HG03097 (cell line): ENCODE data around the gene SRMS.

Source experiments
- ATAC-seq: cut with Tn5 transposase; IDR thresholded peaks from one replicate; pipeline ENCODE4 v1.9.1; 2021; ENCODE audit not compliant: unreplicated experiment, low FRiP score

SRMS gene, protein sequence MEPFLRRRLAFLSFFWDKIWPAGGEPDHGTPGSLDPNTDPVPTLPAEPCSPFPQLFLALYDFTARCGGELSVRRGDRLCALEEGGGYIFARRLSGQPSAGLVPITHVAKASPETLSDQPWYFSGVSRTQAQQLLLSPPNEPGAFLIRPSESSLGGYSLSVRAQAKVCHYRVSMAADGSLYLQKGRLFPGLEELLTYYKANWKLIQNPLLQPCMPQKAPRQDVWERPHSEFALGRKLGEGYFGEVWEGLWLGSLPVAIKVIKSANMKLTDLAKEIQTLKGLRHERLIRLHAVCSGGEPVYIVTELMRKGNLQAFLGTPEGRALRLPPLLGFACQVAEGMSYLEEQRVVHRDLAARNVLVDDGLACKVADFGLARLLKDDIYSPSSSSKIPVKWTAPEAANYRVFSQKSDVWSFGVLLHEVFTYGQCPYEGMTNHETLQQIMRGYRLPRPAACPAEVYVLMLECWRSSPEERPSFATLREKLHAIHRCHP

DNA sequence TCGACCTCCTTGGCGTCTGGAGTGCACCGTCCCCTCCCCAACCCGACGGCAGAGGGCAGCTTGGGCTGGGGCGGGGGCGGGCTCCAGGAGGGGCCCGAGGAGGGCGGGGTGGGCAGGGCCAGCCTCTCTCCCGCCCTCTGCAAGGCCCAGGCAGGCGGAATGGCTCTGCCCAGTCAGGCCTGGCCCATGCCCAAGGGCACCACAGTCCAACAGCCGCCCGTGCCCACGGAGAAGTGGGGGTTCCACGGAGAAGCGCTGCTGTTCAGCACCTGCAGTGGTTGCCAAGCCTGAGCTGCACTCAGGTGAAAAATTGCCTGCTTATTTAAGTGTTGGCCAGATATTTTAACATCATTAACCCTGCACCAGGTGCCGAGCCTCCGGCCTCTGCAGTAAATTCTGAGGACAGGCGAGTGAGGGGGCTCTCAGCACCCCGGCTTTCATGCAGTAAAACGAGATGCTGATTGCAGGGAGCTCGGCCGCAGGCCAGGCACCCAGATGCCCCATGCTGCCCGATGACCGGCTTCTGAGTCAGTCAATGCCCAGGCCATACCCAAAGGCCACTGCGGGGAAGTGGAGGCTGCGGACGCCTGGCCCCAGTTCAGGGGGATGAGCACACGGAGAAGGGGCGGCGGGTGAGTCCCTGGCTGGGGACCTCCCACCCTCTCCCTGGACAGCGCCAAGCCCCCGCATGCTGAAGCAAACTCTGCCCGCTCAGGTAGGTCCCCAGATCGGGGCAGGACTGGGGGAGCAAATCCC lies at the start of gene SRMS:
Gene SRMS (minus strand): TSS at position 25 of the 756 bp plus-strand sequence. CDS start 286 bp downstream, outside the sequence.
- ATAC-seq, result no peak

DNA sequence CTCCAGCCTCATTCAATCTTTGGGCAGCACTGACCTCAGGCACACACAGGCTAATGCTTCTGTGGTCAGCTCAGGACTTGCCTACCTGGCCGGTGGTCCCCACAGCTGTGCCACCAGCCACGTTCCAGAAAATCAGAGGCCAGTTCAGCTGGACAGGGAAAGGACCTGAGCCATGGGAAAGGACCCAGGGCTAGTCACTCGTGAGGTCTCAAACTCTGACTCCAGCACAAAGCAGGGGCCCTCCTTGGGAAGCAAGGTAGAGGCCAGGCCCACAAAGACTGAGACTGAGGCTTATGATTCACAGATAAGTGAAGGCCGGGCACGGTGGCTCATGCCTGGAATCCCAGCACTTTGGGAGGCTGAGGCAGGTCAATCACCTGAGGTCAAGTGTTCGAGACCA lies 48.9 kb upstream of the SRMS start:
- ATAC-seq, result no peak

DNA sequence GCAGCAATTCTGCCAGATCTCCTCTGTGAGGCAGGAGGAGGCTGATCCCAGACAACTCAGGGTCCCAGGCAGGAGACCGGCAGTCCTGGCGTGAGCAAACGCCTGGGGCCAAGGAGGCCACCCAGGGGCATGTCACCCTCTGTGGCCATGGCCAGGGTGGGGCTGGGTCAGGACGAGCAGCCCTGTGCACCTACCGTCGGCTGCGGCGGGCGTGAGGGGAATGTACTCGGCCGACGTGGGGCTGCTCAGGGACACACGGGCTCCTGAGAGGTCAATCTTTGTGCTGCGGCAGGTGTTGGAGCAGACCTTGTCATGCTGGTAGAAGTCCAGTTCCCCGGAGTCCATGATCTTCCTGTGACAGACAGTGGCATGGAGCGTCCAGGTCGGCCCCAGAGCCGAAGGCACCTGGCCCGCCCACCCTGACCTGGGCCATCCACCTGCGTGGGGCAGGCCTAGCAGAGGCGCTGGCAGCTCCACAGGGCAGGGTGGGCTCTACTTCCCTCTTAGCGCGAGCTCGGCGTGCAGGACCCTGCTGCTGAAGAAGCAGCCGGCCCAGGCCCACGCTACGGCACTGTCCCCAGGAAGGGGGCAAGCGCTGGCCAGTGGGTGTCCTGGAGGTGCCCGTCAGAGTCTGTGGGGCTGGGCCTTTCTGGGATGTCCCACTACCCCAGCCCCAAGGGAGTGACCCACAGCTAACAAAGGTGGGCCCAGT lies 48.0 kb upstream of the SRMS start:
- ATAC-seq, result no peak

DNA sequence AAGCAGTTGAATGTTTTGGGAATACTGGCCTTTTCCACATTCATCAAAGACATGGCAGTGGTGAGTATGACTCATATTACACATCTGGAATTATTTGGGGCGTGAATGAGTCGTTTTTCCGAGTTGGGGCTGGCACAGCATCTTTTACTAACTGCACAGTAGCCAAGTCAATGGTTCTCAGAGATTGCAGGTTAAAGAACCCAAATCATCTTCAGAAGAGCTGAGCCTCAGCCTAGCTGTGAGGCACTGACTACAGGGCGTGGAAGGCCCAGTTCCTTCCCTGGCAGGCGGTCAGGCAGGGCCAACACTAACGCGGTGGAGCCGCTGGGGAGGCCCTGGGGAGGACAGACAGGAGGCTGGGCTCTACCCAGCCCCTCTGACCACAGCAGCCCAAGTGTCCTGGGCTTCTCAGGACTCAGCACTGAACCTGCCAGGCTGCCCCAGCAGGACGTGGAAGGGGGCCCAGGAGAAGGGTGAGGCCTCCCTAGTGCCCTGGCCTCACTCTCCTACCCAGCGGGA lies 46.6 kb upstream of the SRMS start:
- no peak for ATAC-seq

DNA sequence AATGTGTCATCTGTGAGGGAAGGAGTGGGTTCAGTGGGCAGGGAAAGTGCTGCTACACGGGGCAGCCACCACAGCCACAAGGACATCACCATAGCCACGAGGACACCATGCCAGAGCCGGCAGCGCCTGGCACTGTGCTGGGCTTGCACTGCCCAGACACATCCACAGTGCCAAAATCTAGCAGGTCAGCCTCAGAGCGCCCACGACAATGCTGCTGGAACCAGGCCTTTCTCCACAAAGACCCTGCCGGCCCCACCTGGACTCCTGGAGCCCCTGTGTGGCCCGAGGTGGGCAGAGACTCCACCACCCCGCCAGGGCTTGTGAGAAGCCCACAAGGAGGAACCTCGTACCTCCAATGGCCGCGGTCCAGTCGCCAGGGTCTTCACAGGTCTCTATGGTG lies 45.1 kb upstream of the SRMS start:
- ATAC-seq, result no peak

DNA sequence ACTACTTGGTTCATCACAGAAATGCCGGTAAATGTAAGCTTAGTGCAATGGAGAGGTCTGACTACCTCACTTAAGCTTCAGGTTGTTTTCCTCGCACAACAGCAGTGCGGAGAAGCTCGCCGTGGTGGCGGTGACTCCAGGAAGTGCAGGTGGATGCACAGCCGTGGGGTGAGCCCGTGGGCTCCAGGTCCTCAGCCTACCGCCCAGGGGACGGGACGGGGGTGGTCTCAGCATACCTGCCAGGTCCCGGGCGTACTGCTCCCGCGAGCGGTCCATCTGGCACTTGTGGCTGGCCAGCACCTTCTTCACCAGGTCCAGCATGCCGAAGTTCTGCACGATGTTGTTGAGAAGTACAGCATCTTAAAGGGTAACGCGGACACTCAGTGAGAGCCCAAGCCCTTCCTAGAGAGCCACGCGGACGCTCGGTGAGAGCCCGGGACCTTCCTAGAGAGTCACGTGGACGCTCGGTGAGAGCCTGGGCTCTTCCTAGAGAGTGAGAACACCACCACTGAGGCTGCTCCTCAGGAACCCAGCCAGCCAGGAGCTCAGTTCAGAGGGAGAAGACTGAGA lies 44.3 kb upstream of the SRMS start:
- ATAC-seq, result no peak

DNA sequence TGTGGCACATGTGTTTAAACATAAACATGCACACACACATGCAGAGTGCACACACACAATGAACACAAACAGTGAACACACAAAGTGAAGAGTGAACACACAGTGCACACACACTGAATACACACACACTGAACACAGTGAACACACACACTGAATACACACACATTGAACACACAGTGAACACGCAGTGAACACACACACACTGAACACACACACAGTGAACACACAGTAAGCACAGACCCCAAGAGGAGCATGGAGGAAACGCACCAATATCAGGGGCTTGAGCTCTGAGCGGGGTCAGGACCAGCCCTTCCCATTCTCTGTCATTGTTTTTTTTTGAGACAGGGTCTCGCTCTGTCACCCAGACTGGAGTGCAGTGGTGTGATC lies 43.6 kb upstream of the SRMS start:
- no peak for ATAC-seq

DNA sequence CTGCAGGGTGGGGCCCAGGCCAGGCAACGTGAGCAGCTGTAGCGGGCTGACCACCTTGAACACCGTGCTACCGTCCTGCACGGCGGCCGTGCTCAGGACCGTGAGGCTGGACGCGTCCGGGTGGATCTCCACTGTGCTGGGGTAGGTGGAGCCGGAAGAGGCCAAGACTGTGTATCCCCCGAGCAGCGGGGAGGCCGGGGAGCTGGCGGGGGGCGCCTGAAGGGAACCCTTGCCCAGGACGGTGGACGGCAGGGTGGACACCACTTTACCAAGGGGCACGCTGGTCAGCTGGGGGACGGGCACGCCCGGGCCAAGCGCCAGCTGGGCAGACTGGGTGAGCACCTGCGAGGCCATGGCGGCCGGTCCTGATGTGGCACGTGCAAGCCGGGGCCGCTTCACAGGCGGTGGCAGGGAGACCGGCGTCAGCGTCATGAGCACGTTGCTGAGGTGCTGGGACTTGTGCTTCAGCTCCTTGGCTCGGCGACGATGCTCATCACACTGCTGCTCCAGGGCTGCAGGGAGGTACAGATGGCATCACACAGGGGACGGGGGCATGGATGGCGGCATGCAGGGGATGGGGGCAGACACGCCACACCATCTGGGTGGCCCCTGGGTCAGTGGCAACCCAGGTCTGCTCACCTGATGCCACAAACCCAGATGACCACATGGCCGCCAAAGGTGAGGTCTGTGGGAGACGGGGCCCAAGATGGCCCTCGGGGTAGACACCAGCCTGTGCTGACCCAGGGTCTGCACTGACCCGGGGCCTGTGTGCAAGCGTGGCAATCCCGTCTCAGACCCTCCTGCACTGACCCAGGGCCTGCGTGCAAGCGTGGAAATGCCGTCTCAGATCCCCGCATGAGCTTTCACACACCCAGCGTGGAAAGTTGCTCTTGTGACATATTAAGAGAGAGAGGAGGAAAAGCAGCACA lies 42.9 kb upstream of the SRMS start:
- no peak for ATAC-seq

DNA sequence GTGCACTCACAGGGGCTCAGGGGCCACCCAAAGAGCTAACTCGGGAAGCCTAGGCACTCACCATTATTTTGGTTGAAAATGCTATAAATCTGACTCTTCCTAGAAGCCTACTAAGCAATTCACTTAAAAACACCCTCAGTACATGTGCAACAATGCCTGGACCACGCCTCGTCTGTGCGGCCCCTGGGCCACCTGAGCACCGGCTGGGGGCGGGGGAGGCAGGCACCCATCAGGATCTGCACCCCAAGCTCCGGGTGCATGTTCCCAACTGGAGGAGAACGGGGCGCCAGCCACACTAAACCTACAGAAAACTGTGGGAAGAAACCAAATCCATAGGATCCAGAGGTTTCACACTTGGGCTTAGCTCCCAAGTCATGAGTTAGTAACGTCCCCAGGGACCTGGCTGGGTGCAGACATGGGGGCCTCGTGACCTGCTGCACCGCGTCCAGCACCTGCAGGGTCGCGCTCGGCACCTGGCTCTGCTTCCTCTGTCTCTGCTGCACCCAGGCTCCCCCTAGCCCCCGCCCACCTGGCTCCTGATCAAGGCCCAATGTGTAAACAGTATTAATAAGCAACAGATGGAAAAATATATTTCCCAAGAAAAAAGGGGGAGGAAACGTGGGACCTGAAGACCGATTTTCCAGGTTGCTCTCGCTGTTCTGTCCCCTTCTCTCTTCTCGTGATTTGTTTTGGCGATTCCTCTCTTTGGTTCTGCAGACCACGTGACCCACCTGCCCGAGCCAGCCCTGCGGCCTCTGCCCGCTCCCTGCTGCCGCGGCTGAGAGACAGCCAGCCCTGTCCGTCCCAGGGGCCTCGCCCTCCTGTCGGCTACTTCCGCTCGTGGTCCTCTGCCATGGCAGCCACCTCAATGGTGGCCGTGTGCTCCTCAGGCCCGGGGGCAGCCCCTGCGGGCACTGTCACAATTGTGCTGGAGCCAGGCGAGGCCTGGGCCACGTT lies 42.0 kb upstream of the SRMS start:
- ATAC-seq, result no peak

DNA sequence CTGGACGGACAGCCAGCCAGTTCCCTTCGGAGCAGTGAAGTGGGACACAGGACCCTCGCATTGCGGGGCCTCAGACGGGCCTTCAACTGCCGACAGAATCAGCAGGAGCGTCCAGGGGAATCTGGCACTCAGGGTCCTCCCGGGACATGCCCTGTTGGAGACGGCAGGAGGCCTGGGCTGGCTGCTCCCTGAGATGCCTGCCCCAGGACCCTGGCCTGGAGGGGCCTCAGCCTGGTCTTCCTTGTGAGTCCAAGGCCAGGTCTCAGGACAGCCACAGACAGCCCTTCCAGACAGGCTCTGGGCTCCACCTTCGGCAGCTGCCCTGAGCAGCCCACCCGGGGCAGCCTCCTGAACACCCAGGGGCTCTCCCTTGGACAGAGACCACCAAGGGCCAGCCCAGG lies 41.1 kb upstream of the SRMS start:
- ATAC-seq, result no peak

DNA sequence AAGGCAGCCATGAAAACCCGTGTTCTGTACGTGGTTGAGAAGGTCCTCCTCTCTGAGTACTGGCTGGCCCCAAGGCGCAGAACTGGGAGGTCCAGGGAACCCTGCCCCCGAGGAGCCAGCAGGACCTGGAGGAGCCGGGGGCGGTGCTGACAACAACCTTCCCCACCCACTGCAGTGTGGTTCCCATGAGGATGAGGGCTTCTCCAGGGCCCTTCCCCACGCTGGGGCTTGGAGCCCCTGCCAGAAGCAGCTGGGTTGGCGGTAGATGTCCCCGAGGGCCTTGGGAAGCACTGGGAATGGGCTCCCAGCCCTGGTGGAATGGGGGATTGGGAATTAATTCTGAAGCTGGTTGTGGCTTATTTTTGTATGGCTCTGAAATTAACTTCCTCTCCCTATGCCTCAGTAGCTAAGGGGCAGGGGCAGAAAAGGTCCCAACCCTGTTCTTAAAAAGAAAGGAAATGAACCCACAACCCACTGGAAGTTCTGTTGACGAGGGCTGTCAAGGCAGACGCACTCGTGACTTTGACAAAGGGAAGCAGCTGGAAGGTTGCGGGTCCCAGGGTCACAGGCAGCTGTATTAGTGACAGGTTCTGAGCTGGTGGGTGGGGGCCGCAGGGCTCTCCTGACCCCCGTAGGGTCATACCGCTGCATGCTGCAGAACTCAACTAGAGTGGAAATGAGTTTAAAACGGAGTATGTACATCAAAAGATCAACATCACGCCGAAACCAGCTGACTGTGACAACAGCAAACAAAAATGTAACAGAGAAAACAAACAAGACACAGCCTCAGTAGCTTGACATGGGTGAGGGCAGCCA lies 40.4 kb upstream of the SRMS start:
- ATAC-seq, result no peak

DNA sequence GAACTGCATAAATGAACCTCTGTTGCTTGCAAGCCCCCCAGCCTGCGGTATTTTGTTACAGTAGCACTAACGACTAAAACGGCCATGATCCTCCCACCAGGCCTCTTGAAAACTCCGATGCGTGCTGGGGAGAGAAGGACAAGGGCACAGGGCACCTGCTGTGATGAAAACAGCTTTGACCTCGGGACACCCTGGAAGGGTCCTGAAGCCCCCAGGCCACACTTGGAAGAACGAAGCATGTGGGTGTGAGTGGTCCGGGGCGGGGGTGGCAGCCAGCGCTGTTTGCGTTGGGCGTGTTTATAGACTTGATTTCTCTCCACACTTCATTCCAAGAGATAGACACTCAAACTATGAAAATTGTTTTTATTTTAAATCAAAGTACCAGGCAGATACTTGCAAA lies 39.7 kb upstream of the SRMS start:
- ATAC-seq, result no peak

DNA sequence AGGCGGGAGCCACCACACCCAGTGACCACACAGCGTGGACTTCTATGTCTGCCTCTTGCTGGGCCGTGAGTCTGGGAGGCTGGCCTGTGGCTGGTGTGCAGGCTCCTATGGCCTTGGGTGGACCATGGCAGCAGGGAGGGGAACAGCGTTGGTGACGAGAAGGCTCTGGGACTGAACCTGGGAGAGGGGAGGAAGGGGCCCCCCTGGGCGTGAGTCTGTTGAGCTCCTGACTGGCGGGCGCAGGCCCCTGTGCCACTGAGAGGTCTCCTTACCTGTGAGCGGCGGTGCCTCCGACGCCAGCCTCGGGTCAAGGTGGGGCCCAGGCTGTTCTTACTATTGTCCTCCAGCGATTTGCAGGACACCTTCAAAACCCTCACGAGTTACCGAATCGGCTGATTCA lies 39.2 kb upstream of the SRMS start:
- no peak for ATAC-seq

DNA sequence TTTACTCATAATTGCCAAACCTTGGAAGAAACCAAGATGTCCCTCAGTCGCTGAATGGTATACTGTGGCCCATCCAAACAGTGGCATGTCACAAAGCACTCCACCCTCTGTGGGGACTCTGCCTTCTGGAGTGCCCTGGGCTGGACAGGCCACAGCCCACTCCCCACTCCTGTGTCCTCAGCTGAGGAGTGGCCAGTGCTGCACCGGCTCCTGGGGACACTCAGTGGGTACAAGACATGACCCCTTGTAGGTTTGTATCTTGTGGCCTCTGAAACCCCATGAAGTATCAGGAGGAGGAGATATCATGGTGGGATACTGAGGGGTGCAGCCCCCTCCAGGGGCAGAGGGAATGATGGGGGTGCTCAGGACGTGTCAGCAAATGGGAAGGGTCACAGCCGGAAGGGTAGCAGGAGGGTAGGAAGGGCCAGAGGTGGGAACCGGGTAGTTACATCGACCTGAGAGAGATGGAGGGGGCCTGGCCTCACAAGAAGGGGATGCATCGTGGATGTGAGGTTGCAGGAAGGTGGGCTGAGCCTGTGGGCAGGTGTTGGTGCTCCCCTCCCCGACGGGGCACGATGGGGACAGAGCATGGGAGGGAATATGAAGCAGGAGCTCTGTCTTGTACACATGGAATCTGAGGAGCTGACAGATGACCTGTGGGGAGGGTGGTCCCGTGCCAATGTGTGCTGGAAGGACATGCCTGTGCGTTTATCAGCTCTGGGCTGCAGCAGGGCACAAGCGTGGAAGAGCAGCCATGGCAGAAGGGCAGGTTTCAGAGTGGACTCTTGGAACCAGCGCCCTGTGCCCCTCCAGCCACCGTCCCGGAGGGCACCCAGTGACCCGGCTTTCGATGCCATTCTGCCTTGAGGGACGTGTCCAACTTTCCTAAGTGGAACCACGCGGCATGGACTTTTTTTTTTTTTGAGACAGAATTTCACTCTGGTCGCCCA lies 38.3 kb upstream of the SRMS start:
- ATAC-seq, result no peak

DNA sequence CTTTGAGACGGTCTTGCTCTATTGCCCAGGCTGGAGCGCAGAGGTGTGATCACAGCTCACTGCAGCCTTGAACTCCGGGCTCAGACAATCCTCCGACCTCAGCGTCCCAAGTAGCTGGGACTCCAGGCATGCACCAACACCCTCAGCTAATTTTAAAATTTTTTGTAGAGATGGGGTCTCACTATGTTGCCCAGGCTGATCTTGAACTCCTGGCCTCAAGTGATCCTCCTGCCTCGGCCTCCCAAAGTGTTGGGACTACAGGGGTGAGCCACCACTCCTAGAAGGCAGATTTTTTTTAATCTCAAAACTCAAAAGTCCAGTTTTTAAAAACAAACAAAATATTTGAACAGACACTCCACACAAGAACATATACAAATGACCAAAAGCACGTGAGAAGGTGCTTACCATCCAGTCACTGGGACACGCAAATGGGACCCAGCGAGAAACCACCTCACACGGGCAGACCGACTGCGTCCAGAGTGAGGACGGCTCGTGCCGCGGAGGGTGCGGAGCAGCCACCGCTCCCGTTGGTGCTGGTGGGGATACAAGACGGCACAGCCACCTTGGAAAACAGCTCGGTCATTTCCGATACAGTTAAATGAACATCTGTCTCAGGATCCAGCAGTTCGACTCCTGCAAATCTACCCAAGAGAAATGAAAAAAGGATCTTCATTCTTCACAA lies 35.0 kb upstream of the SRMS start:
- no peak for ATAC-seq
